Mucosa of stomach (tissue), 1 donor: ENCODE measurements around the gene AK1.

Experiments
- H3K27me3 ChIP-seq: one replicate; pipeline ENCODE4 v1.7.0; 2013; ENCODE audit warnings: mild to moderate bottlenecking, low read length; ENCODE audit not compliant: control insufficient read depth, insufficient read depth
- H3K36me3 ChIP-seq: one replicate; pipeline ENCODE4 v1.7.0; 2013; ENCODE audit warnings: low read length; ENCODE audit not compliant: control insufficient read depth, insufficient read depth
- H3K4me1 ChIP-seq: one replicate; pipeline ENCODE4 v1.7.0; 2013; ENCODE audit warnings: mild to moderate bottlenecking, low read length; ENCODE audit not compliant: control insufficient read depth, insufficient read depth
- H3K4me3 ChIP-seq: one replicate; pipeline ENCODE4 v1.7.0; 2013; ENCODE audit warnings: low read length
- H3K9ac ChIP-seq: one replicate; pipeline ENCODE4 v1.7.0; 2013; ENCODE audit warnings: mild to moderate bottlenecking, low read length, moderate library complexity
- H3K9me3 ChIP-seq: one replicate; pipeline ENCODE4 v1.7.0; 2013; ENCODE audit warnings: mild to moderate bottlenecking, low read length, moderate library complexity; ENCODE audit not compliant: control insufficient read depth
- donor health status: Pancreatic carcinoma.

AK1 gene

DNA sequence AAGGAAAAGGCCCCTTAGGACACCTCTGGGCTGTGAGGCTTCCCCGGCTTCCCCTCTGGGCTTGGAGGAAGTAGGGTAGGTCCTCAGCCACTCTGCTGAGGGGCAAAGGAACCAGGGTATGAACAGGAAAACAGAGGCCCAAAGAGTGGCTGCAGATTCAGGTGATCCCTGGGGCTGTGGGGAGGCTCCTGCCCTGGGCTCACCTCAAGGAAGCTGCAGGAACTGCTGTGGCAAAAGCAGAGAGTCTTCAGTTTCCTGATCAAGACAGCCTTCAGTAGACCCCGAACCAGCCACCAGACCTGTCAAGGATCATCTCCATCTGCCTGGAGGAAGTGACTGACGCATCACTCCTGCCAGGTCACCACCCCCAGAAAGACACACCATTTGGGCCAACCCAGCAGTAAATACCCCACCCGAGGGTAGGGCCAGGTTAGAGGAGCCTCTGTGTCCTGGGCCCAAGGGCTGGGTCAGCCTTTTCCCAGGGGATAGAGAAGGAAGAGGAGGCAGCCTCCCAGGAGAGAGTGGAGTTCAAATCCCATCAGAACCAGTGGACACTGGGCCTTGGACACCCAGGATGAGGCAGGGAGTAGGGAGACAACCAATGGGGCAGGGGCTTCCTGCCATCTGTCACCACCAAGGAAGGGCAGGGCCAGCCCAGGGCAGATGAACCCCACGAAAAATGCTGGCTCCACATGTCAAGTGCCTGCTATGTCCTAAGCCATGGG, 27.7 kb upstream of the AK1 start:
- H3K36me3 ChIP-seq, result no peaks in the 10 kb centered on the region
- H3K9me3 ChIP-seq, result no peaks in the 10 kb centered on the region
- no peak overlapping the region for H3K4me3 ChIP-seq
- H3K4me1 ChIP-seq, result peaks cover 32% of the 10 kb centered on the region
- no peaks in the 10 kb centered on the region for H3K27me3 ChIP-seq
- H3K9ac ChIP-seq, result peak overlapping the region; percentile 30

- H3K4me1 ChIP-seq, result peaks cover 37% of the 10 kb centered on the region
- H3K9ac ChIP-seq, result peak overlapping the region; percentile 30
- H3K4me3 ChIP-seq, result no peak overlapping the region
- no peaks in the 10 kb centered on the region for H3K27me3 ChIP-seq
- H3K36me3 ChIP-seq, result no peaks in the 10 kb centered on the region
- no peaks in the 10 kb centered on the region for H3K9me3 ChIP-seq
Measured at GRCh38 chr9:127904561-127905003, 27.1 kb upstream of the AK1 start.

- H3K9ac ChIP-seq, result peak overlapping the region; percentile 38
- H3K36me3 ChIP-seq, result no peaks in the 10 kb centered on the region
- H3K27me3 ChIP-seq, result no peaks in the 10 kb centered on the region
- H3K4me3 ChIP-seq, result no peak overlapping the region
- H3K9me3 ChIP-seq, result no peaks in the 10 kb centered on the region
- H3K4me1 ChIP-seq, result peaks cover 39% of the 10 kb centered on the region
Measured at GRCh38 chr9:127903557-127904475, 26.3 kb upstream of the AK1 start.

DNA sequence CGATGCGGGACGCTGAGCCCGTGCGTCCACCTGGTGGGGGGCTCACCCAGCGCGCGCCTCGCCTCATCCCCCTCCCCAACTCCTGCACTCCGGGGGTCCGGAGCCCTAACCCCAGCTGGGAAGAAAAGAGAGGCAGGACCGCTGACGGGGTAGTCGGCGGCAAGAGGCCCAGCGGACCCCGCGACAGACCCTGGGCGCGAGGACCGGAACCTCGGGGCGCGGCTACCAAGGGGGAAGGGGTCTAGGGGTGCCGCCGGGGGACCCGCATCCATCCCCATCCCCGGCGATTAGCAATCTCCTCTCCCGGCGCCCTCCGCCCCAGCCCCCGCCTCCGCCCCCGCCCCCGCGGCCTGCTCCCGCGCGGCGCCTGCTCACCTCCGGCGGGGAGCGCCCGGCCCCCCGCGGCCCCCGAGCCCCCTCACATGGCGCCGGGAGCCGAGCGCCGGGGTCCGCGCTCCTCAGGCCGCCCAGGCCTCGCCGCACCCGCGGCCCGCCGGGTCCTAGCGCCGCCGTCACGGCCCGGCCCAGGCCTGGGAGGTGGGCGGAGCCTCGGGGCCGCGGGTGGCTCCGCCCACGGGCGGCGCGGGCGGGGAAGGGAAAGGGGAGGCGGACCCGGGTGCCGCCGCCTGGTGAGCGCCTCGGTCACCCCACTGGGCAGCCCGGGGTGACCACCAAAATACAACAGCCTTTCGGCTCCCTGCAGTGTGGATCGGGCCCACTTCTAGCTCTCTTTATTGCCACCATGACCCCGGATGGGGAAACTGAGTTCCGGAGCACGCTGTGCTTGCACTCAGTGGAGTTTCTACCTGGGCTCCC, 21.9 kb upstream of the AK1 start, which contains the start of gene ST6GALNAC6:
ST6GALNAC6 (minus strand) TSS at position 476 of the 816 bp plus-strand sequence. CDS start 1,622 bp downstream, outside the sequence.
- no peaks in the 10 kb centered on the region for H3K27me3 ChIP-seq
- peaks cover 21% of the 10 kb centered on the region for H3K4me1 ChIP-seq
- peak within 1 kb of the TSS; percentile 56 for H3K4me3 ChIP-seq
- H3K9me3 ChIP-seq, result no peaks in the 10 kb centered on the region
- peak within 1 kb of the TSS; percentile 70 for H3K9ac ChIP-seq
- peaks cover 5% of the 10 kb centered on the region for H3K36me3 ChIP-seq

- Histone ChIP-seq H3K9ac (peak overlapping the region; percentile 70), H3K27me3 (no peaks in the 10 kb centered on the region), H3K4me3 (peak overlapping the region; percentile 25), H3K4me1 (peaks cover 14% of the 10 kb centered on the region), H3K9me3 (no peaks in the 10 kb centered on the region), H3K36me3 (peaks cover 12% of the 10 kb centered on the region)
Measured at GRCh38 chr9:127898433-127899127, 21.1 kb upstream of the AK1 start.

- Histone ChIP-seq H3K9me3 (no peaks in the 10 kb centered on the region), H3K4me1 (peaks cover 10% of the 10 kb centered on the region), H3K36me3 (peaks cover 20% of the 10 kb centered on the region), H3K9ac (no peak overlapping the region), H3K4me3 (no peak overlapping the region), H3K27me3 (no peaks in the 10 kb centered on the region)
Measured at GRCh38 chr9:127897193-127897692, 19.8 kb upstream of the AK1 start.

DNA sequence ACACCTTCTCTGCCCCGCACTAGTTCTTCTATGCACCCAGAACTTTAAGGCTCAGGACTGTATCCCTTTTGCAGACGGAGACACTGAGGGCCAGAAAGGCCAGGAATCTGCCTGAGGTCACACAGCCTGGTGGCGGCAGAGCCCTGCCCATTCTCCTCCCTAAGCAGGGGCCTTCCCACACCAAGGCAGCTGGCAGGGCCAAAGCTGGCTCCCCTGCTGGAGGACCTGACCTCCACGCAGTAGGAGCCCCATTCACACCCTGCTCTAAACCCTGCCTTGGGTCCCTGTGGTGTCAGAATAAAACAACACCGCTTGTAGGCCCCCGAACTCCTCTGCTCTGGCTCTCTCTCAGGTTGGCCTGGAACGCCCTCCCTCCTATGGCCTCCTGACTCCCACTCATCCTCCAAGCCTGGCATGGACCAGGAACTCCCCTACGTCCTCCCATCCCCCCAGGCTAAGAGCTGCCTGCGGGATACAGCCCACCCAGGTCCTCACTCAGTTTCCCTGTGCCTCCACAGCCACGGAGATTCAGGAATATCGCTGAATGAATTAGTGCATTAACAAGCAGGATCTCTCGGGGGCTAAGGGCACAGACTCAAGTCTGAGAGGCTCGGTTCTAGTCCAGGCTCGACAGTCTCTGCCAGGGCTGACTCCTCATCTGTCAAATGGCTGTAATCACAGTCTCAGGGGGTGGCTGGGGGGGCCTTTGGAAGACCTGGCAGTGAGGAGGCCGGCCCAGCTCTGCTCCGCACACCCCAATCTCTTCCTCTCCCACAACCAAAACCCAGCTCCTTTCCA, 19.1 kb upstream of the AK1 start:
- no peaks in the 10 kb centered on the region for H3K9me3 ChIP-seq
- H3K36me3 ChIP-seq, result peaks cover 20% of the 10 kb centered on the region
- peaks cover 10% of the 10 kb centered on the region for H3K4me1 ChIP-seq
- no peak overlapping the region for H3K9ac ChIP-seq
- no peaks in the 10 kb centered on the region for H3K27me3 ChIP-seq
- no peak overlapping the region for H3K4me3 ChIP-seq

DNA sequence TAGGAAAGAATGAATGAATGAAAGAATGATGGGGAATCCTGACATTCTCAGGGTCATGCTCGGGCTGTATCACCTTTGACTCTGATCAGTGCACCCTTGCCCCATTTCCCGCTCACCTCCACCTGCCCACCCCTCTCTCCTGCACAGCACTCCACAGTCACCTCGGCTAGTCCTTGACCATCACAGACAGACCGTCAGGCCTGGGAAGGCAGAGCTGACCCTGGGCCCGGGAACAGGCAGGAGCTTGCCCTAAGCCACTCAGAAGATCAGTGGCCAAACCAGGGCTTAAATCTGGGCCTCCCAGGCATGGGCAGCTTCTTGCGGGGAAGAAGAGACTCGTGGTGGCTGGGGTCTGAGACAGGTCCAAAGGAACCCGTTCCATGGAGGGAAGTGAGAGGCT, 18.3 kb upstream of the AK1 start:
- Histone ChIP-seq H3K36me3 (peaks cover 20% of the 10 kb centered on the region), H3K4me1 (peaks cover 10% of the 10 kb centered on the region), H3K9me3 (no peaks in the 10 kb centered on the region), H3K9ac (no peak overlapping the region), H3K4me3 (no peak overlapping the region), H3K27me3 (no peaks in the 10 kb centered on the region)

GRCh38 chr9:127893392-127893791, 15.9 kb upstream of the AK1 start:
- Histone ChIP-seq H3K36me3 (peaks cover 25% of the 10 kb centered on the region), H3K9me3 (no peaks in the 10 kb centered on the region), H3K4me1 (no peaks in the 10 kb centered on the region)

GRCh38 chr9:127892831-127893230, 15.4 kb upstream of the AK1 start:
- Histone ChIP-seq H3K9ac (no peak overlapping the region), H3K36me3 (peaks cover 25% of the 10 kb centered on the region), H3K4me1 (no peaks in the 10 kb centered on the region), H3K9me3 (no peaks in the 10 kb centered on the region), H3K4me3 (no peak overlapping the region), H3K27me3 (no peaks in the 10 kb centered on the region)

More at GRCh38 chr9:127893392-127893791, 15.9 kb upstream of the AK1 start:
- Histone ChIP-seq H3K4me3 (no peak overlapping the region), H3K9ac (no peak overlapping the region), H3K27me3 (no peaks in the 10 kb centered on the region)
